Spleen (tissue), 7 donors: Measurements from ENCODE around the gene CDK2.

Experiments used
- POLR2A ChIP-seq, 3 donors: fragments of 450-650 bp; IDR thresholded peaks; one replicate each; pipeline ENCODE4 v1.5.1; 2017; ENCODE audit warnings: antibody characterized with exemption in 3 of 3, mild to moderate bottlenecking in 1 of 3
- POLR2AphosphoS5 ChIP-seq, 3 donors: sonication (generic); formaldehyde crosslinking; IDR thresholded peaks; one replicate each; pipeline ENCODE4 v1.5.1; 2017; ENCODE audit warnings: antibody characterized with exemption in 3 of 3
- TF ChIP-seq, protein P1 (sequence below), 11 experiments: fragments of 200-600 bp in 7 of 11; fragments of 450-650 bp in 4 of 11; sonication (generic) in 4 of 11; IDR thresholded peaks in 8 of 11; conservative IDR thresholded peaks in 3 of 11; 1 replicate in 7 of 11; 2 replicates in 4 of 11; pipeline versions ENCODE4 v1.4.0 to v1.8.0; 2016 to 2021; ENCODE audit warnings: antibody characterized with exemption in 11 of 11, inconsistent platforms in 4 of 11, mild to moderate bottlenecking in 1 of 11
- donor health status: DM: no; HTN: no; CAD: no; lungs with moderate emphysema.
- donor health status: DM: no; HTN: no; CAD: no.
- donor health status: DM: no; HTN: no; CAD: no.

DNA sequence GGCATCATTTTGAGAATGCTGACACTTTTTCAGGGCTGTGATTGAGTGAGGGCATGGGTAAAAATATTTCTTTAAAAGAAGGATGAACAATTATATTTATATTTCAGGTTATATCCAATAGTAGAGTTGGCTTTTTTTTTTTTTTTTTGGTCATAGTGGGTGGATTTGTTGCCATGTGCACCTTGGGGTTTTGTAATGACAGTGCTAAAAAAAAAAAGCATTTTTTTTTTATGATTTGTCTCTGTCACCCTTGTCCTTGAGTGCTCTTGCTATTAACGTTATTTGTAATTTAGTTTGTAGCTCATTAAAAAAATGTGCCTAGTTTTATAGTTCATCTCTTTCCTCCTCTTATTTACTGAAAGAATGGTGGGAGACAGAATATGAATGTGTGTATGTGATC lies 5.8 kb downstream of the CDK2 start:
- TF ChIP-seq, protein P1, sequence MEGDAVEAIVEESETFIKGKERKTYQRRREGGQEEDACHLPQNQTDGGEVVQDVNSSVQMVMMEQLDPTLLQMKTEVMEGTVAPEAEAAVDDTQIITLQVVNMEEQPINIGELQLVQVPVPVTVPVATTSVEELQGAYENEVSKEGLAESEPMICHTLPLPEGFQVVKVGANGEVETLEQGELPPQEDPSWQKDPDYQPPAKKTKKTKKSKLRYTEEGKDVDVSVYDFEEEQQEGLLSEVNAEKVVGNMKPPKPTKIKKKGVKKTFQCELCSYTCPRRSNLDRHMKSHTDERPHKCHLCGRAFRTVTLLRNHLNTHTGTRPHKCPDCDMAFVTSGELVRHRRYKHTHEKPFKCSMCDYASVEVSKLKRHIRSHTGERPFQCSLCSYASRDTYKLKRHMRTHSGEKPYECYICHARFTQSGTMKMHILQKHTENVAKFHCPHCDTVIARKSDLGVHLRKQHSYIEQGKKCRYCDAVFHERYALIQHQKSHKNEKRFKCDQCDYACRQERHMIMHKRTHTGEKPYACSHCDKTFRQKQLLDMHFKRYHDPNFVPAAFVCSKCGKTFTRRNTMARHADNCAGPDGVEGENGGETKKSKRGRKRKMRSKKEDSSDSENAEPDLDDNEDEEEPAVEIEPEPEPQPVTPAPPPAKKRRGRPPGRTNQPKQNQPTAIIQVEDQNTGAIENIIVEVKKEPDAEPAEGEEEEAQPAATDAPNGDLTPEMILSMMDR (IDR thresholded peaks at IDR 0.05 in 8 of 11, conservative IDR thresholded peaks at IDR 0.05 in 3 of 11) = no peak
- TF ChIP-seq POLR2AphosphoS5 (IDR thresholded peaks at IDR 0.05) (no peak), POLR2A (IDR thresholded peaks at IDR 0.05) (no peak)
